GDM1 (cell line): Measurements from ENCODE around the gene LRP6.
"Not testable (repeated sequence)": the region's sequence is repeated elsewhere in the genome, so short reads cannot be mapped to it uniquely, and the experiment has no call there.

Experiments
- DNase-seq: peaks from one replicate; lab custom pipeline; 2025; lab: John Stamatoyannopoulos, UW

Gene LRP6

GRCh38 chr12:12266873-12267741 lies at the start of gene LRP6:
Gene LRP6, minus strand, starts transcription at chr12:12267044. Its CDS starts 309 bp downstream, at chr12:12266735.
- DNase-seq: peak; percentile 59

DNA sequence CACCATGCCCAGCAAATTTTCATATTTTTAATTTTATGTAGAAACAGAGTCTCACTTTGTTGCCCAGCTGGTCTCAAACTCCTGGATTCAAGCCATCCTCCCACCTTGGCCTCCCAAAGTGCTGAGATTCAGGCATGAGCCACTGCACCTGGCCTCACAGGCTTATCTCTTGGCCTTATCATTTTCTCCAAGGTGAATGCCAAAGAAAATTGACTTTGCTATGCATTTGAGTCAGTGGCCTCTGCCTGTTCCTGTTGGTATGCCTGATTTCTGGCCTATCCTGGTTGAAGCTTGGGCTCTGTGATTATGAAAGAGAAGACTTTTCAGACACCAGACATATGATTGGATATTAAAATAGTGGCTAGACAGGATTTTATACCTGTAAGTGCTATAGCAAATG lies 49.0 kb upstream of the LRP6 start:
- DNase-seq: no peak

DNA sequence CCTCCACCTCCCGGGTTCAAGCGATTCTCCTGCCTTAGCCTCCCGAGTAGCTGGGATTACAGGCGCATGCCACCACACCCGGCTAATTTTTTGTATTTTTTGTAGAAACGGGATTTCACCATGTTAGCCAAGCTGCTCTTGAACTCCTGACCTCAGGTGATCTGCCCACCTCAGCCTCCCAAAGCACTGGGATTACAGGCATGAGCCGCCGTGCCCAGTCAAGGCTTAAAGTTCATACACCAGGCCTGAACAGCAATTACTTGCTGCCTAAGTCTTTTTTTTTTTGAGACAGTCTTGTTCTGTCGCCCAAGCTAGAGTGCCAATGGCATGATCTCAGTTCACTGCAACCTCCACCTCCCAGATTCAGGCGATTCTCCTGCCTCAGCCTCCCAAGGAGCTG lies 43.9 kb upstream of the LRP6 start:
- not testable (repeated sequence) for DNase-seq

- DNase-seq: no peak
These were observed 38.9 kb upstream of the LRP6 start for GRCh38 chr12:12305568-12306300.

- no peak for DNase-seq
These were observed 36.1 kb upstream of the LRP6 start for GRCh38 chr12:12302976-12303375.

DNA sequence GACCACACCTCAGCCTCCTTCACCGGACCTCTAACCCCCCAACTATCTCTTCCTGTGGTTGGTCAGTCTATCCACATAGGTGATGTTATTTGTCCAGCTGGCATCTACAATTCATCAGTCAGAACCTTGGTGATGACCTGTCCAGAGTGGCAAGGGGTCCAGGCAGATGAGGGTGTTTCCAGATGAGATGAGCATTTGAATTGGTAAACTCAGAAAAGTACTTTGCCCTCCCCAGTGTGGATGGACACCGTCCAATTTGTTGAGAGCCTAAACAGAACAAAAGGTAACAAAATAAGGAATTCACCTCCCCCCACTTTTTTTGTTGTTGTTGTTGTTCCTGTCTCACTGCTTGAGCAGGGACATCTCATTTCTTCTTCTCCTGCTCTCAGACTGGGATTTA lies 34.3 kb upstream of the LRP6 start:
- no peak for DNase-seq

- no peak for DNase-seq
These were observed 30.5 kb upstream of the LRP6 start for GRCh38 chr12:12297201-12297830.

GRCh38 chr12:12294215-12295005 lies 27.6 kb upstream of the LRP6 start:
- DNase-seq: no peak

GRCh38 chr12:12290206-12290605 lies 23.4 kb upstream of the LRP6 start:
- no peak for DNase-seq

DNA sequence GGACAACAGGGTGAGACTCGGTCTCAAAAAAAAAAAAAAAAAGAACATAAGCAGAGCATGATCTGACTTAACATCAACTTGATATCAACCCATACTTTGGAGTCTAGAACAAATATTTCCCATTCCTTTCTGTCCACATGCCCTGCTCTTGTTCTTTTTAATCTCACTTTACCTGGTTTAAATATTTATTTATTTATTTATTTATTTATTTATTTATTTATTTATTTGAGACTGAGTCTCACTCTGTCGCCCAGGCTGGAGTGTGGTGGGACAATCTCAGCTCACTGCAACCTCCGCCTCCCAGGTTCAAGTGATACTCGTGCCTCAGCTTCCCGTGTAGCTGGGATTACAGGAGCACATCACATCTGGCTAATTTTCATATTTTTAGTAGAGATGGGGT lies 19.6 kb upstream of the LRP6 start:
- DNase-seq: no peak

- DNase-seq: no peak
These were observed 16.0 kb upstream of the LRP6 start for GRCh38 chr12:12282761-12283425.

DNA sequence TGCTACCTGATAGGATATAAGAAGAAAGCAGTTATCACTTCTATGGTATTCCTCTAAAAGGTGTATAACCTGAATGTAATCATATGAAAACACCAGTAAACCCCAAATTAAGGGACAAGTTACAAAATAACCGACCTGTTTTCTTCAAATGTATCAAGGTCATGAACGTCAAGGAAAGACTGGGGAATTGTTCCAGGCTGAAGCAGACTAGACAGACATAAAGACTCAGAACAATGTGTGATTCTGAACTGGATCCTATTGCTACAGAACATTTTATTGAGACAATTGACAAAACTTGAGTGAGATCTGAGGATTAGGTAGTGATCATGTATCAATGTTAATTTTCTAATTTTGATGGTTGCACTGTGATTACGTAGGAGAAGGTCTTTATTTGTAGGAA lies 15.4 kb upstream of the LRP6 start:
- DNase-seq: no peak

- DNase-seq: no peak
These were observed 14.3 kb upstream of the LRP6 start for GRCh38 chr12:12281134-12281533.

DNA sequence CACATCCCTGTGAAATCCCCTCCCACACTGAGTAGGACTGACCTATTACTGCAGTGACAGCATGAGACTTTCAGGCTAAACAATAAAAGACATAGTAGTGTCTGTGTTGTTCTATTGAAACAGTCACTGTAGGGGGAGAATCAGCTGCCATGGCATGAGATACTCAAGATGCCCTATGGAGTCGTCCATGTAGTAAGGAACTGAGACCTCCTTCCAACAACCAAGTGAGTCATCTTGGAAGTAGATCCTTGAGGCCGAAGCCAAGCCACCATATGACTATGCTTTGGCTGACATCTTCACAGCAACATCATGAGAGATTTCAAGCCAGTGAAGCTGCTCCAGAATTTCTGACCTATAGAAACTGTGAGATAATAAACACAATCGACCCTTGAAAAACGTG lies 12.1 kb upstream of the LRP6 start:
- no peak for DNase-seq

GRCh38 chr12:12275874-12276273 lies 9.0 kb upstream of the LRP6 start:
- no peak for DNase-seq

DNA sequence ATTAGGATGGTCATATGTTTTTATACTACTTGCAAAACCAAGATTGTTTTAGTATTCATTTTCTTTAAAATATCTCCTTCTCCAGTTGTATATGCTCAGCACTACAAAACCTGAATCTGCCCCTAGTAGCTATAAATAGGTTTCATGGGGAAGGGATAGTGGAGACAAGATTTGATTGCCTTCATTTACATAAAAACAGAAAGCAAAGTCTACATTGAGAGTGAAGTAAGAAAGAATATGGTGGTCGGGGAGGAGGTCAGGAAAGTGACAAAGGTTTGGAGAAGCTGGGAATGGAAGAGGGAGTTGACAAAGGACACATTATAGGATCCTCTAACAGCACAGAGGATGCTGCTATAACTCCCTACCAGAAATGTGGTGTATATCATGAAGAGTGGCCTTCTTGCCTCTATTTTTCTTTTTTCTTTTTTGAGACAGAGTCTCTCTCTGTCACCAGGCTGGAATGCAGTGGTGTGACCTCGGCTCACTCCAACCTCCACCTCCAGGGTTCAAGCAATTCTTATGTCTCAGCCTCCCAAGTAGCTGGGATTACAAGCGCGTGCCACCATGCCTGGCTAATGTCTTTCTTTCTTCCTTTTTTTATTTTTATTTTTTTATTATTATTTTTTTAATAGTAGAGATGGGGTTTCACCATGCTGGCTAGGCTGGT lies 6.6 kb upstream of the LRP6 start:
- no peak for DNase-seq

DNA sequence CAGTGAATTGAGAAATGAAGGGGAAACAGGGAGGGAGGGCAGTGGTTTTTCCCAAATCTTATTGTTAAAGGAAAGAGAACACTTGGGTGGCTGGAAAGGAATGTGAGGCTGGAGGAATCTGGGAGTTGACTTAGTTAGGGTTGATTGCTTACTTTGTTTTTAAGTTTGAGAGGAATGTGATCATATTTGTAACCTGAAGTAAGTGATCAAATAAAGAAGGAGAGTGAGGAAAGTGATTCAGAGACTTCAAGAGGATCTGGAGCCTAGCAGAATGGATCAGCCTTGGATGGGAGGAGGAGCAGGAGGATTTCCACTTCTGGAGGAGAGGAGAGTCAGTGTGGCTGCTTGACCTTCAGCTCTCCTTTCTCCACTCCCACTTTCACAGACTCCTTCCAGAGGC lies 6.0 kb upstream of the LRP6 start:
- no peak for DNase-seq

- no peak for DNase-seq
These were observed 3.4 kb upstream of the LRP6 start for GRCh38 chr12:12270226-12270625.

DNA sequence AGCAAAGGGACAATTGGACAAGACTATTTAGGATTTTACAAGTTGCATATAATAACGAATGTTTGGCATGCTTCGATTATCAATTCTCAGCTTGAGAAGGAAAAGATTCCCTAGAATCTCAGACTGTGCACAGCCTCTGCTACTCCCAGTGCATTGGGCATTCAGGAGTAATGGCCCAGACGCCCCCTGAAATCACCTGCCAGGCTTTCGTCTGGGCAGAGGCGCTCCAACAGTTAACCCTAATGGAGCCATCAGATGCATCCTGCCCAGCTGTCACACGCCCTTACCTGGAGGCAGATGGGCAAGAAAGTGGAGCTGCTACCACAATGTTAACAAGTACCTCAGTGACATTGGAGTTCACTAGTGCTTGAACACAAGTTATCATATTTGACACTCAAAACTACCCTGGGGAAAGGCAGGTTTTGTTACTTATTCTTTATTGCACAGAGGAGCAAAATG lies 927 bp upstream of the LRP6 start:
- no peak for DNase-seq

- DNase-seq: no peak
These were observed 413 bp downstream of the LRP6 start for GRCh38 chr12:12266389-12266872.
